ENCODE measurements around the gene STPG2.

Gene STPG2

GRCh38 chr4:98143001-98143899 is at the start of gene STPG2:
TSS of gene STPG2 (minus strand) at chr4:98143476.
- Histone ChIP-seq H3K27me3 (ENCODE audit: control insufficient read depth, insufficient read depth, low read length) (no peaks in the 10 kb centered on the region), H3K9me3 (ENCODE audit: control insufficient read depth, insufficient read depth, low read length) (no peaks in the 10 kb centered on the region), H3K4me1 (ENCODE audit: control insufficient read depth, insufficient read depth, low read length) (peaks cover 17% of the 10 kb centered on the region), H3K27ac (ENCODE audit: low read depth, low read length) (peak within 1 kb of the TSS; percentile 93), H3K9ac (ENCODE audit: low read depth, low read length) (peak within 1 kb of the TSS; percentile 79), H3K4me3 (ENCODE audit: low read depth, low read length) (peak within 1 kb of the TSS; percentile 87), H3K36me3 (ENCODE audit: control insufficient read depth, insufficient read depth, low read length) (no peaks in the 10 kb centered on the region)

- H3K4me3 ChIP-seq (ENCODE audit: low read depth, low read length) = no peak overlapping the region
- H3K4me1 ChIP-seq (ENCODE audit: control insufficient read depth, insufficient read depth, low read length) = no peaks in the 10 kb centered on the region
- peaks cover 5% of the 10 kb centered on the region; the same call in 1 of the 2 replicates for H3K9me3 ChIP-seq (ENCODE audit: control insufficient read depth, insufficient read depth, low read length)
- H3K9ac ChIP-seq (ENCODE audit: low read depth, low read length) = no peak overlapping the region
- H3K27ac ChIP-seq (ENCODE audit: low read depth, low read length) = no peak overlapping the region
- H3K36me3 ChIP-seq (ENCODE audit: control insufficient read depth, insufficient read depth, low read length) = no peaks in the 10 kb centered on the region
- H3K27me3 ChIP-seq (ENCODE audit: control insufficient read depth, insufficient read depth, low read length) = no peaks in the 10 kb centered on the region
These were observed 42.0 kb upstream of the STPG2 start for GRCh38 chr4:98185279-98185678.

- no peaks in the 10 kb centered on the region for H3K36me3 ChIP-seq (ENCODE audit: control insufficient read depth, insufficient read depth, low read length)
- no peaks in the 10 kb centered on the region for H3K9me3 ChIP-seq (ENCODE audit: control insufficient read depth, insufficient read depth, low read length)
- H3K27me3 ChIP-seq (ENCODE audit: control insufficient read depth, insufficient read depth, low read length) = no peaks in the 10 kb centered on the region
- H3K4me3 ChIP-seq (ENCODE audit: low read depth, low read length) = no peak overlapping the region
- peaks cover 11% of the 10 kb centered on the region; the same call in 1 of the 2 replicates for H3K4me1 ChIP-seq (ENCODE audit: control insufficient read depth, insufficient read depth, low read length)
- no peak overlapping the region for H3K27ac ChIP-seq (ENCODE audit: low read depth, low read length)
- no peak overlapping the region for H3K9ac ChIP-seq (ENCODE audit: low read depth, low read length)
These were observed 38.5 kb upstream of the STPG2 start for GRCh38 chr4:98181809-98182208.

GRCh38 chr4:98179951-98180350 is 36.7 kb upstream of the STPG2 start:
- H3K4me3 ChIP-seq (ENCODE audit: low read depth, low read length) = no peak overlapping the region
- no peak overlapping the region for H3K9ac ChIP-seq (ENCODE audit: low read depth, low read length)
- H3K36me3 ChIP-seq (ENCODE audit: control insufficient read depth, insufficient read depth, low read length) = no peaks in the 10 kb centered on the region
- H3K27ac ChIP-seq (ENCODE audit: low read depth, low read length) = no peak overlapping the region
- H3K9me3 ChIP-seq (ENCODE audit: control insufficient read depth, insufficient read depth, low read length) = no peaks in the 10 kb centered on the region
- no peaks in the 10 kb centered on the region for H3K27me3 ChIP-seq (ENCODE audit: control insufficient read depth, insufficient read depth, low read length)
- H3K4me1 ChIP-seq (ENCODE audit: control insufficient read depth, insufficient read depth, low read length) = peaks cover 22% of the 10 kb centered on the region

- Histone ChIP-seq H3K27me3 (ENCODE audit: control insufficient read depth, insufficient read depth, low read length) (no peaks in the 10 kb centered on the region), H3K4me1 (ENCODE audit: control insufficient read depth, insufficient read depth, low read length) (peaks cover 23% of the 10 kb centered on the region), H3K27ac (ENCODE audit: low read depth, low read length) (no peak overlapping the region), H3K4me3 (ENCODE audit: low read depth, low read length) (no peak overlapping the region), H3K36me3 (ENCODE audit: control insufficient read depth, insufficient read depth, low read length) (no peaks in the 10 kb centered on the region), H3K9ac (ENCODE audit: low read depth, low read length) (no peak overlapping the region), H3K9me3 (ENCODE audit: control insufficient read depth, insufficient read depth, low read length) (no peaks in the 10 kb centered on the region)
These were observed 33.3 kb upstream of the STPG2 start for GRCh38 chr4:98176531-98176930.

GRCh38 chr4:98170035-98170434 is 26.8 kb upstream of the STPG2 start:
- no peak overlapping the region for H3K4me3 ChIP-seq (ENCODE audit: low read depth, low read length)
- no peak overlapping the region for H3K27ac ChIP-seq (ENCODE audit: low read depth, low read length)
- H3K4me1 ChIP-seq (ENCODE audit: control insufficient read depth, insufficient read depth, low read length) = peaks cover 18% of the 10 kb centered on the region
- no peaks in the 10 kb centered on the region for H3K27me3 ChIP-seq (ENCODE audit: control insufficient read depth, insufficient read depth, low read length)
- H3K9me3 ChIP-seq (ENCODE audit: control insufficient read depth, insufficient read depth, low read length) = no peaks in the 10 kb centered on the region
- H3K9ac ChIP-seq (ENCODE audit: low read depth, low read length) = no peak overlapping the region
- no peaks in the 10 kb centered on the region for H3K36me3 ChIP-seq (ENCODE audit: control insufficient read depth, insufficient read depth, low read length)

- Histone ChIP-seq H3K4me1 (ENCODE audit: control insufficient read depth, insufficient read depth, low read length) (peaks cover 18% of the 10 kb centered on the region), H3K36me3 (ENCODE audit: control insufficient read depth, insufficient read depth, low read length) (no peaks in the 10 kb centered on the region), H3K9me3 (ENCODE audit: control insufficient read depth, insufficient read depth, low read length) (no peaks in the 10 kb centered on the region), H3K27me3 (ENCODE audit: control insufficient read depth, insufficient read depth, low read length) (no peaks in the 10 kb centered on the region), H3K9ac (ENCODE audit: low read depth, low read length) (no peak overlapping the region), H3K27ac (ENCODE audit: low read depth, low read length) (no peak overlapping the region), H3K4me3 (ENCODE audit: low read depth, low read length) (no peak overlapping the region)
These were observed 23.4 kb upstream of the STPG2 start for GRCh38 chr4:98166731-98167041.

- Histone ChIP-seq H3K4me3 (ENCODE audit: low read depth, low read length) (no peak overlapping the region), H3K27me3 (ENCODE audit: control insufficient read depth, insufficient read depth, low read length) (no peaks in the 10 kb centered on the region), H3K4me1 (ENCODE audit: control insufficient read depth, insufficient read depth, low read length) (peaks cover 14% of the 10 kb centered on the region), H3K27ac (ENCODE audit: low read depth, low read length) (no peak overlapping the region), H3K9me3 (ENCODE audit: control insufficient read depth, insufficient read depth, low read length) (no peaks in the 10 kb centered on the region), H3K9ac (ENCODE audit: low read depth, low read length) (no peak overlapping the region), H3K36me3 (ENCODE audit: control insufficient read depth, insufficient read depth, low read length) (no peaks in the 10 kb centered on the region)
These were observed 22.9 kb upstream of the STPG2 start for GRCh38 chr4:98166025-98166730.

GRCh38 chr4:98162696-98163095 is 19.4 kb upstream of the STPG2 start:
- H3K36me3 ChIP-seq (ENCODE audit: control insufficient read depth, insufficient read depth, low read length) = no peaks in the 10 kb centered on the region
- no peak overlapping the region for H3K27ac ChIP-seq (ENCODE audit: low read depth, low read length)
- H3K27me3 ChIP-seq (ENCODE audit: control insufficient read depth, insufficient read depth, low read length) = no peaks in the 10 kb centered on the region
- H3K4me1 ChIP-seq (ENCODE audit: control insufficient read depth, insufficient read depth, low read length) = no peaks in the 10 kb centered on the region
- H3K4me3 ChIP-seq (ENCODE audit: low read depth, low read length) = no peak overlapping the region
- H3K9me3 ChIP-seq (ENCODE audit: control insufficient read depth, insufficient read depth, low read length) = 0 out of 2 replicates have a peak, but pooled peaks cover 5% of the 10 kb centered on the region
- no peak overlapping the region for H3K9ac ChIP-seq (ENCODE audit: low read depth, low read length)

- no peaks in the 10 kb centered on the region for H3K4me1 ChIP-seq (ENCODE audit: control insufficient read depth, insufficient read depth, low read length)
- no peak overlapping the region for H3K27ac ChIP-seq (ENCODE audit: low read depth, low read length)
- H3K9me3 ChIP-seq (ENCODE audit: control insufficient read depth, insufficient read depth, low read length) = no peaks in the 10 kb centered on the region
- no peak overlapping the region for H3K9ac ChIP-seq (ENCODE audit: low read depth, low read length)
- H3K36me3 ChIP-seq (ENCODE audit: control insufficient read depth, insufficient read depth, low read length) = no peaks in the 10 kb centered on the region
- H3K27me3 ChIP-seq (ENCODE audit: control insufficient read depth, insufficient read depth, low read length) = no peaks in the 10 kb centered on the region
- no peak overlapping the region for H3K4me3 ChIP-seq (ENCODE audit: low read depth, low read length)
These were observed 8.1 kb upstream of the STPG2 start for GRCh38 chr4:98151145-98151924.
